A673 (cell line): ENCODE measurements around the gene BARX1.

Experiments
- CTCF ChIP-seq: fragments of 300-800, 200-600 bp; sonication (generic); conservative IDR thresholded peaks from 2 replicates; pipeline ENCODE4 v1.5.1; 2017; ENCODE audit warnings: low read depth, mild to moderate bottlenecking, antibody characterized with exemption, low read length, moderate library complexity, mixed read lengths
- EZH2 ChIP-seq: fragments of 200-600 bp; sonication (generic); IDR thresholded peaks from 2 replicates; pipeline ENCODE4 v1.6.1; 2017; ENCODE audit warnings: borderline replicate concordance, low read depth, mild to moderate bottlenecking, mixed read lengths, antibody characterized with exemption, low read length; ENCODE audit not compliant: poor library complexity, severe bottlenecking

GRCh38 chr9:93937193-93937592 is 18.0 kb downstream of the BARX1 start:
- TF ChIP-seq CTCF (no peak), EZH2 (no peak)
